Activated CD4-positive, alpha-beta T cell treated with anti-CD3 and anti-CD28 coated beads, Interleukin-2, amount 10 ng/mL, durations not matched to agents 24 days and 14 days (primary cell): ENCODE measurements around the gene MRRF. TPM values are rescaled to one million over a fixed set of nuclear protein-coding genes. Genes with fewer than 3 reads are reported as not detected.

Experiments used
- DNase-seq: peaks from one replicate; pipeline ENCODE4 v3.0.0; 2022
- H3K27ac Mint-ChIP-seq: one replicate; pipeline ENCODE4 v1.8.0; 2022; ENCODE audit warnings: mild to moderate bottlenecking, mixed read lengths
- H3K27me3 Mint-ChIP-seq: one replicate; pipeline ENCODE4 v1.8.0; 2022; ENCODE audit warnings: mixed read lengths
- H3K36me3 Mint-ChIP-seq: one replicate; pipeline ENCODE4 v1.8.0; 2022; ENCODE audit warnings: low read depth, mild to moderate bottlenecking, mixed read lengths
- H3K4me1 Mint-ChIP-seq: one replicate; pipeline ENCODE4 v1.8.0; 2021; ENCODE audit warnings: mixed read lengths
- H3K4me3 Mint-ChIP-seq: one replicate; pipeline ENCODE4 v1.8.0; 2022; ENCODE audit warnings: mild to moderate bottlenecking, moderate library complexity, mixed read lengths
- H3K9me3 Mint-ChIP-seq: one replicate; pipeline ENCODE4 v1.8.0; 2021; ENCODE audit warnings: mixed read lengths
- intact Hi-C: fragments of 100-400 bp; cut with micrococcal nuclease; formaldehyde crosslinking; loops from one replicate; pipeline ENCODE4 v1.15.1; 2023
- total RNA-seq: library from RNA; stranded (reverse); gene quantifications from 2 replicates; pipeline ENCODE4 v1.2.3, GENCODE V29; 2022

The MRRF gene
- total RNA-seq, 1 donor from 2014 or later: 73.1 TPM

- peak within 1 kb of the TSS; percentile 68 for H3K4me3 Mint-ChIP-seq
- no peaks in the 10 kb centered on the region for H3K9me3 Mint-ChIP-seq
- peaks cover 8% of the 10 kb centered on the region for H3K4me1 Mint-ChIP-seq
- H3K36me3 Mint-ChIP-seq: no peaks in the 10 kb centered on the region
- H3K27me3 Mint-ChIP-seq: peaks cover 14% of the 10 kb centered on the region
- peak; percentile 64 for DNase-seq
- H3K27ac Mint-ChIP-seq: no peak within 1 kb of the TSS
- intact Hi-C loops: no loop called here
These were observed 106.4 kb downstream of the MRRF start, which contains the start of gene PTGS1 for GRCh38 chr9:122370869-122371755. Gene PTGS1, plus strand, starts transcription at chr9:122371024. Its CDS starts 61 bp downstream, at chr9:122371085.

GRCh38 chr9:122371846-122372245 lies 107.2 kb downstream of the MRRF start:
- no peak overlapping the region for H3K4me3 Mint-ChIP-seq
- no peaks in the 10 kb centered on the region for H3K9me3 Mint-ChIP-seq
- no peak overlapping the region for H3K27ac Mint-ChIP-seq
- no peaks in the 10 kb centered on the region for H3K36me3 Mint-ChIP-seq
- intact Hi-C loops: no loop called here
- no peak for DNase-seq
- peaks cover 14% of the 10 kb centered on the region for H3K27me3 Mint-ChIP-seq
- peaks cover 8% of the 10 kb centered on the region for H3K4me1 Mint-ChIP-seq

GRCh38 chr9:122372856-122373845 lies 108.5 kb downstream of the MRRF start:
- no peaks in the 10 kb centered on the region for H3K9me3 Mint-ChIP-seq
- no peak for DNase-seq
- intact Hi-C loops: no loop called here
- peaks cover 8% of the 10 kb centered on the region for H3K4me1 Mint-ChIP-seq
- no peaks in the 10 kb centered on the region for H3K36me3 Mint-ChIP-seq
- H3K27me3 Mint-ChIP-seq: peaks cover 14% of the 10 kb centered on the region
- H3K27ac Mint-ChIP-seq: no peak overlapping the region
- H3K4me3 Mint-ChIP-seq: no peak overlapping the region

- intact Hi-C loops: no loop called here
- peaks cover 3% of the 10 kb centered on the region for H3K36me3 Mint-ChIP-seq
- peaks cover 8% of the 10 kb centered on the region for H3K4me1 Mint-ChIP-seq
- H3K27ac Mint-ChIP-seq: no peak overlapping the region
- H3K4me3 Mint-ChIP-seq: no peak overlapping the region
- no peak for DNase-seq
- peaks cover 14% of the 10 kb centered on the region for H3K27me3 Mint-ChIP-seq
- no peaks in the 10 kb centered on the region for H3K9me3 Mint-ChIP-seq
These were observed 110.3 kb downstream of the MRRF start for GRCh38 chr9:122374885-122375420.

GRCh38 chr9:122376796-122377195 lies 112.1 kb downstream of the MRRF start:
- no peaks in the 10 kb centered on the region for H3K4me1 Mint-ChIP-seq
- H3K4me3 Mint-ChIP-seq: no peak overlapping the region
- H3K9me3 Mint-ChIP-seq: no peaks in the 10 kb centered on the region
- DNase-seq: no peak
- H3K36me3 Mint-ChIP-seq: peaks cover 3% of the 10 kb centered on the region
- no peak overlapping the region for H3K27ac Mint-ChIP-seq
- peaks cover 9% of the 10 kb centered on the region for H3K27me3 Mint-ChIP-seq
- intact Hi-C loops: no loop called here

GRCh38 chr9:122377241-122378164 lies 112.8 kb downstream of the MRRF start:
- Mint-ChIP-seq H3K4me3 (no peak overlapping the region), H3K36me3 (peaks cover 3% of the 10 kb centered on the region), H3K27me3 (peaks cover 5% of the 10 kb centered on the region), H3K9me3 (no peaks in the 10 kb centered on the region), H3K4me1 (no peaks in the 10 kb centered on the region), H3K27ac (no peak overlapping the region)
- DNase-seq: no peak
- intact Hi-C loops: no loop called here

- Mint-ChIP-seq H3K9me3 (no peaks in the 10 kb centered on the region), H3K4me1 (peaks cover 3% of the 10 kb centered on the region), H3K36me3 (peaks cover 3% of the 10 kb centered on the region), H3K27me3 (no peaks in the 10 kb centered on the region), H3K4me3 (no peak overlapping the region), H3K27ac (no peak overlapping the region)
- DNase-seq: no peak
- intact Hi-C loops: no loop called here
These were observed 113.6 kb downstream of the MRRF start for GRCh38 chr9:122378236-122378635.

GRCh38 chr9:122379340-122379739 lies 114.7 kb downstream of the MRRF start:
- Mint-ChIP-seq H3K9me3 (no peaks in the 10 kb centered on the region), H3K4me3 (no peak overlapping the region), H3K27me3 (no peaks in the 10 kb centered on the region)

GRCh38 chr9:122380293-122380692 lies 115.6 kb downstream of the MRRF start:
- Mint-ChIP-seq H3K36me3 (peaks cover 3% of the 10 kb centered on the region), H3K4me3 (no peak overlapping the region), H3K4me1 (peaks cover 7% of the 10 kb centered on the region), H3K27ac (no peak overlapping the region), H3K9me3 (no peaks in the 10 kb centered on the region), H3K27me3 (no peaks in the 10 kb centered on the region)
- no peak for DNase-seq
- intact Hi-C loops: loop anchor here (2.0 kb wide), 1 partner anchor 73 kb away; no protein-coding TSS in a partner anchor

More at GRCh38 chr9:122379340-122379739, 114.7 kb downstream of the MRRF start:
- Mint-ChIP-seq H3K36me3 (peaks cover 3% of the 10 kb centered on the region), H3K4me1 (peaks cover 6% of the 10 kb centered on the region), H3K27ac (no peak overlapping the region)
- intact Hi-C loops: no loop called here
- DNase-seq: no peak

Other genes starting within 250 kb of the MRRF start
- gene TTLL11, start 171.6 kb upstream of the MRRF start, total RNA-seq: 2.4 and 2.8 TPM in 2 replicates
- 50.4 and 51.9 TPM in 2 replicates for gene NDUFA8, start 105.1 kb upstream of the MRRF start, total RNA-seq
- not detected in 2 replicates for gene MORN5, start 105.0 kb upstream of the MRRF start, total RNA-seq
- not detected in 2 replicates for gene LHX6, start 35.9 kb upstream of the MRRF start, total RNA-seq
- gene RBM18, start within 50 bp of the MRRF start, total RNA-seq: 24.9 and 25.7 TPM in 2 replicates
- 0.26 and 0.28 TPM in 2 replicates for gene PTGS1, start 106.1 kb downstream of the MRRF start, total RNA-seq
- not detected in 2 replicates for gene OR1J1, start 213.0 kb downstream of the MRRF start, total RNA-seq
- gene OR1J2, start 245.9 kb downstream of the MRRF start, total RNA-seq: not detected in 2 replicates